Right cardiac atrium (tissue), 5 donors: ENCODE data around the gene PKNOX2. TPM values are rescaled to one million over a fixed set of nuclear protein-coding genes. Genes with fewer than 3 reads are reported as not detected.
A peak's percentile ranks its signal among the peaks of the same experiment; 100 is the strongest.
"Not testable (repeated sequence)": the region's sequence is repeated elsewhere in the genome, so short reads cannot be mapped to it uniquely, and the experiment has no call there.

Source experiments
- ATAC-seq, 2 donors: fragments of 200-7000 bp; cut with Tn5 transposase; one replicate each; pipeline versions ENCODE4 v1.8.0 to v1.9.1; 2020; ENCODE audit warnings: moderate library complexity in 2 of 2, mild to moderate bottlenecking in 1 of 2
- DNase-seq, 3 donors: peaks; one replicate each; pipeline ENCODE4 v3.0.0-alpha.2; 2020
- H3K27ac ChIP-seq: one replicate; pipeline ENCODE4 v1.5.1; 2013; ENCODE audit warnings: mild to moderate bottlenecking, low read length, control low read depth, moderate library complexity
- H3K27me3 ChIP-seq: one replicate; pipeline ENCODE4 v1.6.1; 2013; ENCODE audit not compliant: control insufficient read depth, insufficient read depth
- H3K4me1 ChIP-seq: one replicate; pipeline ENCODE4 v1.6.1; 2013; ENCODE audit warnings: low read length; ENCODE audit not compliant: control insufficient read depth, insufficient read depth
- H3K4me3 ChIP-seq: one replicate; pipeline ENCODE4 v1.5.1; 2013; ENCODE audit warnings: low read length, control low read depth
- H3K9me3 ChIP-seq: one replicate; pipeline ENCODE4 v1.6.1; 2013; ENCODE audit warnings: low read length; ENCODE audit not compliant: control insufficient read depth
- WGBS: extraction: QIAGEN DNeasy Blood & Tissue Kit; methylation state at CpG from one replicate; pipeline ENCODE4 v1.1.7; 2013; 5-methylcytosine and 5-hydroxymethylcytosine counted together
- intact Hi-C, 4 donors: fragments of 100-400 bp; cut with DNase I; formaldehyde crosslinking; loops; one replicate each; pipeline versions ENCODE4 v1.11.0 to v1.14.0; 2022 to 2023
- polyA plus RNA-seq: library from polyadenylated mRNA; stranded (reverse); fragments of 200-250 nt; gene quantifications from one replicate; pipeline ENCODE4 v1.2.3, GENCODE V29; 2013
- total RNA-seq, 4 donors: library from RNA; stranded (reverse); fragmentation: NEBNext Ultra II Directional; extraction: Animal tissue kit (Norgen Biotek cat#: 25700); gene quantifications; one replicate each; pipeline ENCODE4 v1.2.1, GENCODE V29; 2021
- donor health status: healthy with polysubstance abuse.
- donor health status: DM: no; HTN: yes; CAD: no.
- donor health status: DM: no; HTN: no; CAD: no.
- donor health status: DM: no; HTN: yes; CAD: no; lungs with severe emphysema.
- donor health status: DM: yes; HTN: yes; CAD: no.

The PKNOX2 gene
- total and polyA plus RNA-seq, 5 donors, result 8.1 to 20.2 (median 17.6) TPM

DNA sequence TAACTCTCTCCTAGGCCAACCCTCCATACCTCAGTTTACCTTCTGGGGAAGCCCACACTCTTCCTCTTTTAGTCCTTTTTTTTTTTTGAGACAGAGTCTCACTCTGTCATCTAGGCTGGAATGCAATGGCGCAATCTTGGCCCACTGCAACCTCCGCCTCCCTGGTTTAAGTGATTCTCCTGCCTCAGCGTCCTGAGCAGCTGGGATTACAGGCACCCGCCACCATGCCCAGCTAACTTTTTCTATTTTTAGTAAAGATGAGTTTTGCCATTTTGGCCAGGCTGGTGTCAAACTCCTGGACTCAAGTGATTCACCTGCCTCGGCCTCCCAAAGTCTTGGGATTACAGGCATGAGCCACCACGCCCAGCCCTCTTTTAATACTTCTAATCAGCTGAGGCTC is 58.6 kb downstream of the PKNOX2 start:
- 82% methylated on average over 6 of the region's 6 CpGs for WGBS
- DNase-seq, H3K9me3 ChIP-seq, ATAC-seq, H3K4me1 ChIP-seq, H3K27ac ChIP-seq, H3K27me3 ChIP-seq, H3K4me3 ChIP-seq: not testable (repeated sequence)
- intact Hi-C loops, result loop anchor here in 2 of 4 donors (5.0 to 10.0 kb wide), 2 partner anchors 56 to 58 kb away; partner anchors contain the start of gene PKNOX2 (in 1 of the 2)

GRCh38 chr11:125223901-125224361 is 59.4 kb downstream of the PKNOX2 start:
- no peak overlapping the region for H3K27ac ChIP-seq
- intact Hi-C loops, result loop anchor here in 2 of 4 donors (5.0 to 10.0 kb wide), 2 partner anchors 57 to 59 kb away; partner anchors contain the start of gene PKNOX2 (in 1 of the 2)
- H3K4me3 ChIP-seq, result no peak overlapping the region
- ATAC-seq (no peak), DNase-seq (no peak)
- WGBS, result 81% methylated on average over 11 of the region's 11 CpGs
- no peaks in the 10 kb centered on the region for H3K4me1 ChIP-seq
- H3K27me3 ChIP-seq, result no peaks in the 10 kb centered on the region
- H3K9me3 ChIP-seq, result no peaks in the 10 kb centered on the region

DNA sequence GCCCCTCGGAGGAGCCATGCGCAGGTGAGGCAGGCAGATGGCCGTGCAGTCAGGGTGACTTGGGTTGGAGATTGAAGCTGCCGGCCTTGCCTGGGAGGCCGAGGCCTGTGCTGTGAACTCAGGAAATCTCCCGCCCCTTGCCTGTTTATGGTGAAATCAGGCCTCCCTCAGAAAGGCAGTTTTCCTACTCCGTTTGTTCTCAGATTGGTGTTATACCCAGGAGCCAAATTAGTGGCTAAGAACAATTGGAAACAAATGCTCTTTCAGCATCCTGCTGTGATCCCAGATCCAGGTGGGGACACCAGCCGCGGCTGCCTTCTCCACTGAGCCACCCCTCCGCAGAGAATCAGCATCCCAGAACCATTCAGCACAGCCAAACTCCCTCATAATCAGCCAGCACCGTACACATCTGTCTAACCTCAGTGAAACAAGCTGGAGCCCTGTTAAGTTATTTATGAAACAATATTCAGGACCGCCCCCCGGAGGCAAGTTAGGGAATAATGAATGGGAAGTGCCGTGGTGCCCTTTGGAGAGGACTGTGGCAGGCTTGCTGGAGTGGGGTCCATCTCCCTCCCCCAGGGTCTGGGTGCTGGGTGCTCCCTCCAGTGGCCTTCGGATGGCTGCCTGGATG is 60.0 kb downstream of the PKNOX2 start:
- Histone ChIP-seq H3K9me3 (no peaks in the 10 kb centered on the region), H3K27ac (no peak overlapping the region), H3K4me3 (no peak overlapping the region), H3K4me1 (no peaks in the 10 kb centered on the region), H3K27me3 (no peaks in the 10 kb centered on the region)
- WGBS, result 47% methylated on average over 15 of the region's 15 CpGs
- intact Hi-C loops, result loop anchor here in 2 of 4 donors (5.0 to 10.0 kb wide), 2 partner anchors 57 to 60 kb away; partner anchors contain the start of gene PKNOX2 (in 1 of the 2)
- DNase-seq (peak; percentile 47 to 83 (median 75)), ATAC-seq (peak; percentile 69 to 78)

GRCh38 chr11:125225401-125225800 is 60.9 kb downstream of the PKNOX2 start:
- WGBS, result 78% methylated on average over 2 of the region's 2 CpGs
- intact Hi-C loops, result loop anchor here in 1 of 4 donors (10.0 kb wide), 1 partner anchor 61 kb away; the partner anchor contains the start of gene PKNOX2
- DNase-seq (no peak), ATAC-seq (no peak)
- H3K27ac ChIP-seq, result no peak overlapping the region
- H3K4me3 ChIP-seq, result no peak overlapping the region
- no peaks in the 10 kb centered on the region for H3K4me1 ChIP-seq
- H3K27me3 ChIP-seq, result no peaks in the 10 kb centered on the region
- H3K9me3 ChIP-seq, result no peaks in the 10 kb centered on the region

DNA sequence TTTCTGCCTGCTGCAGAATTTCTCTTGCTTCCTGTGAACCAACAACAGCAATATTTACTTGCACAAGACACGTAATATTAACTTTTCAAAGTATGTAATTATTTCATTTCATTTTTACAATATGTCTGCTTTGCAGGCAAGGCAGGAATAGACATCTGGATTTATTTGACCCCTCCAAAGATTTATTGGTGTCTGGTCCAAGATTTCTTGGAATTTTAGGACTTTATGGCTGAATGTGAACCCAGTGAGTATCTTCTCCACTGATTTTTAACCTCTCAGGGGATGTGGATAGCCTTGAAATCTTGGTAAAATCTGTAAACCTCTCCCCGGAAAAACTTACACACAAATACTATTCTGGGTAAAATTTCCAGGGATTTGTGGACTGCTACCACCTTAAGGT is 61.5 kb downstream of the PKNOX2 start:
- no peaks in the 10 kb centered on the region for H3K9me3 ChIP-seq
- ATAC-seq (no peak), DNase-seq (no peak)
- H3K4me3 ChIP-seq, result no peak overlapping the region
- intact Hi-C loops, result loop anchor here in 1 of 4 donors (10.0 kb wide), 1 partner anchor 61 kb away; the partner anchor contains the start of gene PKNOX2
- H3K4me1 ChIP-seq, result no peaks in the 10 kb centered on the region
- no peak overlapping the region for H3K27ac ChIP-seq
- H3K27me3 ChIP-seq, result no peaks in the 10 kb centered on the region
- WGBS, result 48% methylated on average over 2 of the region's 2 CpGs

DNA sequence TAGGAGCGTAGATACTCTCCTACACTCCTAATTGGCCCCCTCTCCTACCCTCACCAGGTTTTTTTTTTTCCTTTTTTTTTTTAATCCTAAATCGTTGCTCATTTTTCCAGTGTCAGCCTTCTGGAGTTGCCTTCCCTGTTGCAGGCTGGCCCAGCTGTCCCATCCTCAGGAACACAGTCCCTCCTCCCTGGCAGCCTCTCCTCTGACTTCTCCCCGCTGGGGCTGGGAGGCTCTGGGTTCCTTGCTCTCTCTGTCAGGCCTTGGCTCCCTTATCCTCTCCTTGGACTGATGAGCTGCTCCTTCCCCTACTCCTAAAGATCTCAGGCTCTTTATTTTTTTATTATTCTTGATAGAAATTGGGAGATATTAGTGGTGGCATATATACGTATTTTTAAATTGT is 62.2 kb downstream of the PKNOX2 start:
- WGBS, result 61% methylated on average over 4 of the region's 4 CpGs
- Histone ChIP-seq H3K4me3 (no peak overlapping the region), H3K27ac (no peak overlapping the region), H3K27me3 (no peaks in the 10 kb centered on the region), H3K4me1 (no peaks in the 10 kb centered on the region), H3K9me3 (no peaks in the 10 kb centered on the region)
- ATAC-seq, result peak; percentile 71 to 79
- peak; percentile 59 to 83 (median 81) for DNase-seq
- intact Hi-C loops, result loop anchor here in 1 of 4 donors (10.0 kb wide), 1 partner anchor 62 kb away; the partner anchor contains the start of gene PKNOX2

DNA sequence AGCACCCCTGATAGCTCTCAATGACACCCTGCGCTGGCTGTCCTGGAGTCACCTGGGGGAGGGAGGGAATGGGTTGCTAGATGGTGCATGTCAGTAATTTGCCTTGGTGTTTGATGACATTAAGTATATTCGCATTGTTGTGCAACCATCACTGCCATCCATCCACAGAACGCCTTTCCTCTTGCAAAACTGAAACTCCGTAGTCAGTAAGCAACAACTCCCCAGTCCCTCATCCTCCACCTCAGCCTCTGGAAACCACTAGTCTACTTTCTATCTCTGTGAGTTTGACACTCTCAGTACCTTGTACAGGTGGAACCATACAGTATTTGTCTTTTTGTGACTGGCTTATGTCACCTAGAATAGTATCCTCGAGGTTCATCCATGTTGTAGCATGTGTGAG is 62.6 kb downstream of the PKNOX2 start:
- intact Hi-C loops, result loop anchor here in 1 of 4 donors (10.0 kb wide), 1 partner anchor 62 kb away; the partner anchor contains the start of gene PKNOX2
- Histone ChIP-seq H3K27me3 (no peaks in the 10 kb centered on the region), H3K4me3 (no peak overlapping the region), H3K27ac (no peak overlapping the region), H3K9me3 (no peaks in the 10 kb centered on the region), H3K4me1 (no peaks in the 10 kb centered on the region)
- ATAC-seq (no peak), DNase-seq (no peak)
- 72% methylated on average over 5 of the region's 5 CpGs for WGBS

- Histone ChIP-seq H3K9me3 (no peaks in the 10 kb centered on the region), H3K4me1 (no peaks in the 10 kb centered on the region), H3K27me3 (no peaks in the 10 kb centered on the region), H3K4me3 (no peak overlapping the region), H3K27ac (no peak overlapping the region)
- DNase-seq (no peak), ATAC-seq (no peak)
- intact Hi-C loops, result loop anchor here in 1 of 4 donors (10.0 kb wide), 1 partner anchor 64 kb away; the partner anchor contains the start of gene PKNOX2
- 85% methylated on average over 4 of the region's 4 CpGs for WGBS
These were observed 63.9 kb downstream of the PKNOX2 start for GRCh38 chr11:125228445-125228844.

DNA sequence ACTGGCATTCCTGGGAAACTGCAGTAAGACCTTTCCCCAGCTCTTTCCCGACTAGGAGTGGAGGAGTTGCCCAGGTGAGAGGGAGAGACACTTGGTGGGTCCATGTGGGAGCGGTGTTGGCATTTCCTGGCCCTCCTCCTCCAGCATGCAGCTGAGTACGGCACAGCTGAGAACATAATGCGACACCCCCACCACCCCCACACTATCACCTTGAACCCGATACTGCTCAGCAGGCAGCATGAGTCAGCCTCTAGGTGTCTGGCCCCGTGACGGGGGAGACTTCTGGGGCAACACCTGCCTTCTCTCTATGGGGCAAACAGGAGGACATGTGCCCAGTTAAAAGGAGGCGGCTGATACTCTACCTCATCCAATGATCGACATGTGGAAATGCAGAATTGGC is 64.4 kb downstream of the PKNOX2 start:
- no peaks in the 10 kb centered on the region for H3K27me3 ChIP-seq
- no peaks in the 10 kb centered on the region for H3K9me3 ChIP-seq
- WGBS, result 86% methylated on average over 9 of the region's 9 CpGs
- intact Hi-C loops, result loop anchor here in 1 of 4 donors (10.0 kb wide), 1 partner anchor 64 kb away; the partner anchor contains the start of gene PKNOX2
- H3K4me1 ChIP-seq, result peaks cover 2% of the 10 kb centered on the region
- DNase-seq (no peak), ATAC-seq (no peak)
- H3K27ac ChIP-seq, result no peak overlapping the region
- no peak overlapping the region for H3K4me3 ChIP-seq

DNA sequence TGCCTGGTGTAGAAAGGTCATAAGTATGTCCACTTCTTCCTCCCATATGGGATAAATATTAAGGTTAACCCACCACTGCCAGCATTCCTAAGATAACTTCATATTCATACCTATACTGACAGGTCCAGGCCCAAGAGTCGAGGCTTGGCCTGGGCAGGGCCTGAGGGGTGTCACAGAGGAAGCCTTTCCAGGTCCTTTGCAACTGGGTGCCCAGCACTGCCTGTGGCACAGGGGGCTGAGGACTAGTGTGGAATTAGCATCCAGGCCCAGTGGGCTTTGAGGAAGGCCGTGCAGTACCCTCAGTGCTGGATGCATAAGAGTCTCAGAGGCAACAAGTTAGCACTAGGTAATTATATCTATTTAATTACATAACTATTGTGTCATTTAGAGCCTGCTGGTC is 65.4 kb downstream of the PKNOX2 start:
- Histone ChIP-seq H3K27me3 (no peaks in the 10 kb centered on the region), H3K4me1 (peaks cover 2% of the 10 kb centered on the region), H3K27ac (no peak overlapping the region), H3K9me3 (no peaks in the 10 kb centered on the region), H3K4me3 (no peak overlapping the region)
- no peak for ATAC-seq
- intact Hi-C loops, result loop anchor here in 1 of 4 donors (10.0 kb wide), 1 partner anchor 65 kb away; the partner anchor contains the start of gene PKNOX2
- no peak for DNase-seq
- WGBS, result 94% methylated on average over 2 of the region's 2 CpGs

- WGBS, result 81% methylated on average over 1 of the region's 1 CpG
- intact Hi-C loops, result no loop called here
- Histone ChIP-seq H3K27ac (no peak overlapping the region), H3K4me1 (peaks cover 2% of the 10 kb centered on the region), H3K27me3 (no peaks in the 10 kb centered on the region), H3K4me3 (no peak overlapping the region), H3K9me3 (no peaks in the 10 kb centered on the region)
- DNase-seq, result no peak
- ATAC-seq, result no peak
These were observed 68.6 kb downstream of the PKNOX2 start for GRCh38 chr11:125233116-125233515.
